Upper lobe of left lung (tissue), 4 donors: ENCODE results near the gene MRPL14.

Experiments
- CTCF ChIP-seq, 6 experiments: fragments of 450-650 bp in 4 of 6; fragments of 200-600 bp in 2 of 6; sonication (generic) in 2 of 6; IDR thresholded peaks; one replicate each; pipeline ENCODE4 v1.5.1; 2016 to 2019; ENCODE audit warnings: antibody characterized with exemption in 6 of 6
- EP300 ChIP-seq, 4 donors: sonication (generic); formaldehyde crosslinking; IDR thresholded peaks; one replicate each; pipeline ENCODE4 v1.5.1; 2017; ENCODE audit warnings: antibody characterized with exemption in 4 of 4, control low read depth in 2 of 4
- POLR2A ChIP-seq, 4 donors: fragments of 450-650 bp; IDR thresholded peaks; one replicate each; pipeline ENCODE4 v1.5.1; 2016 to 2017; ENCODE audit warnings: antibody characterized with exemption in 4 of 4, mild to moderate bottlenecking in 2 of 4
- POLR2AphosphoS5 ChIP-seq, 2 donors: sonication (generic); formaldehyde crosslinking; IDR thresholded peaks; one replicate each; pipeline ENCODE4 v1.5.1; 2017; ENCODE audit warnings: antibody characterized with exemption in 2 of 2

GRCh38 chr6:44066394-44067172 is 60.7 kb downstream of the MRPL14 start:
- TF ChIP-seq CTCF (IDR thresholded peaks at IDR 0.05) (no peak), POLR2AphosphoS5 (IDR thresholded peaks at IDR 0.05) (no peak), EP300 (IDR thresholded peaks at IDR 0.05) (no peak), POLR2A (IDR thresholded peaks at IDR 0.05) (no peak)
